Tibial artery (tissue), 4 donors: Measurements from ENCODE around the gene MMD2.
"Not testable (repeated sequence)": the region's sequence is repeated elsewhere in the genome, so short reads cannot be mapped to it uniquely, and the experiment has no call there.

ENCODE experiments used
- DNase-seq, 2 donors: peaks; one replicate each; pipeline ENCODE4 v3.0.0-alpha.2; 2019
- H3K27ac ChIP-seq, 2 donors: fragments of 200-600 bp; sonication (generic) in 1 of 2; 1 replicate in 1 of 2; 2 replicates in 1 of 2; pipeline ENCODE4 v1.5.1; 2018 to 2019; ENCODE audit warnings: mild to moderate bottlenecking in 1 of 2
- H3K27me3 ChIP-seq, 2 donors: fragments of 200-600 bp; sonication (generic) in 1 of 2; one replicate each; pipeline versions ENCODE4 v1.5.1 to v1.6.0; 2016 to 2019
- H3K36me3 ChIP-seq, 3 donors: fragments of 200-600 bp; sonication (generic) in 2 of 3; one replicate each; pipeline ENCODE4 v1.5.1; 2016 to 2019; ENCODE audit warnings: mild to moderate bottlenecking in 2 of 3
- H3K4me1 ChIP-seq, 4 donors: fragments of 200-600 bp; sonication (generic) in 2 of 4; 1 replicate in 3 of 4; 2 replicates in 1 of 4; pipeline ENCODE4 v1.5.1; 2016 to 2019
- H3K4me3 ChIP-seq, 2 donors: fragments of 200-600 bp; sonication (generic) in 1 of 2; 1 replicate in 1 of 2; 2 replicates in 1 of 2; pipeline ENCODE4 v1.5.1; 2018 to 2019; ENCODE audit warnings: mild to moderate bottlenecking in 2 of 2
- H3K9me3 ChIP-seq, 3 donors: fragments of 200-600 bp; sonication (generic) in 1 of 3; one replicate each; pipeline ENCODE4 v1.5.1; 2016 to 2019
- intact Hi-C: fragments of 100-400 bp; cut with DNase I; formaldehyde crosslinking; loops from one replicate; pipeline ENCODE4 v1.15.0; 2023; ENCODE audit warnings: low total_unique reads
- TF ChIP-seq, protein P1 (sequence below), 2 experiments: fragments of 200-600 bp in 1 of 2; fragments of 450-650 bp in 1 of 2; IDR thresholded peaks; one replicate each; pipeline ENCODE4 v1.5.1; 2017 to 2019; ENCODE audit warnings: antibody characterized with exemption in 2 of 2, mild to moderate bottlenecking in 1 of 2, moderate library complexity in 1 of 2

The MMD2 gene

DNA sequence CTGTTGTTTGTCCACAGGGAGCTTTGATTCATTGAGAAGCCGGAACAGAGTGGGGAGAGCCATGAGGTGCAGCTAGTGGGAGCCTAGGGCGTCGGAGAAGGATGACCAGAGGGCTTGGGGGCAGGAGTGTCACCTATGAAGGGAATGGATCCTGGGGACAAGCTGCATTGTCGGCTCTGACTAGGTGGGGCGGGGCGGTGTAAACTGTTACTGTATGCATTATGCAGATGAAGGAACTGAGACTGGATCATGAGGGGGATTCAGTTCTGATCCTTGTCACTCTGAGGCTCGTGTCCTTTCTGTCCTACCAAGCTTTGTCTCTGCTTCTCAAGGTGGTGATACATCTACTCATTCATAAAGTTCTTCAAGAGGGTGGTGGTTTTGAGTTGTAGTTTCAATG is 39.9 kb upstream of the MMD2 start:
- no peak overlapping the region for H3K4me3 ChIP-seq
- peak in 1 of 2 donors; percentile 33 for DNase-seq
- no peak overlapping the region for H3K27ac ChIP-seq
- H3K9me3 ChIP-seq = no peaks in the 10 kb centered on the region
- peaks cover 17 to 73% (median 56%) of the 10 kb centered on the region in 3 donors for H3K36me3 ChIP-seq
- TF ChIP-seq, protein P1, sequence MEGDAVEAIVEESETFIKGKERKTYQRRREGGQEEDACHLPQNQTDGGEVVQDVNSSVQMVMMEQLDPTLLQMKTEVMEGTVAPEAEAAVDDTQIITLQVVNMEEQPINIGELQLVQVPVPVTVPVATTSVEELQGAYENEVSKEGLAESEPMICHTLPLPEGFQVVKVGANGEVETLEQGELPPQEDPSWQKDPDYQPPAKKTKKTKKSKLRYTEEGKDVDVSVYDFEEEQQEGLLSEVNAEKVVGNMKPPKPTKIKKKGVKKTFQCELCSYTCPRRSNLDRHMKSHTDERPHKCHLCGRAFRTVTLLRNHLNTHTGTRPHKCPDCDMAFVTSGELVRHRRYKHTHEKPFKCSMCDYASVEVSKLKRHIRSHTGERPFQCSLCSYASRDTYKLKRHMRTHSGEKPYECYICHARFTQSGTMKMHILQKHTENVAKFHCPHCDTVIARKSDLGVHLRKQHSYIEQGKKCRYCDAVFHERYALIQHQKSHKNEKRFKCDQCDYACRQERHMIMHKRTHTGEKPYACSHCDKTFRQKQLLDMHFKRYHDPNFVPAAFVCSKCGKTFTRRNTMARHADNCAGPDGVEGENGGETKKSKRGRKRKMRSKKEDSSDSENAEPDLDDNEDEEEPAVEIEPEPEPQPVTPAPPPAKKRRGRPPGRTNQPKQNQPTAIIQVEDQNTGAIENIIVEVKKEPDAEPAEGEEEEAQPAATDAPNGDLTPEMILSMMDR (IDR thresholded peaks at IDR 0.05) = no peak
- intact Hi-C loops = no loop called here
- H3K27me3 ChIP-seq = no peaks in the 10 kb centered on the region
- H3K4me1 ChIP-seq = no peaks in the 10 kb centered on the region

DNA sequence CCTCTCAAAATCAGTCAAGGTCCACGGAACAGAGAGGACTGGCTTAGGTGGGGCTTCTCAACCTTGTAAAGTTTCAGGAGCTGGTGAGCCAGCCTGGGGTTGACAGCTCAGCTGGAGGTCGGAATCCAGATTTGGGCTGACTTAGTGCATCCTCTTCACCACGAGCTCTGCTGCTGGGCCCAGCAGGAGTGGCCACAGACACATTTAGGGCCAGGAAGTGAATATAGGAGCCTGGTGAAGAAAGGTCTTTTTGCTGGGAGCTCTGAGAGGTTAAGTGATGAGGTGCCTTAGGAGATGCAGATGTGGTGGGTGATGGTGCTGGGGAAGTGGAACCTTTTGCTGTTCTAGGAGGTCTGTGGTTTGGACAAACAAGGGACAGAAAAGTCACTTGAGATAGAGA is 39.3 kb upstream of the MMD2 start:
- DNase-seq = peak in 1 of 2 donors; percentile 28
- H3K4me1 ChIP-seq = no peaks in the 10 kb centered on the region
- peaks cover 21 to 80% (median 62%) of the 10 kb centered on the region in 3 donors for H3K36me3 ChIP-seq
- H3K9me3 ChIP-seq = no peaks in the 10 kb centered on the region
- no peak overlapping the region for H3K4me3 ChIP-seq
- intact Hi-C loops = no loop called here
- TF ChIP-seq, protein P1 (IDR thresholded peaks at IDR 0.05) = no peak
- no peaks in the 10 kb centered on the region for H3K27me3 ChIP-seq
- no peak overlapping the region for H3K27ac ChIP-seq

DNA sequence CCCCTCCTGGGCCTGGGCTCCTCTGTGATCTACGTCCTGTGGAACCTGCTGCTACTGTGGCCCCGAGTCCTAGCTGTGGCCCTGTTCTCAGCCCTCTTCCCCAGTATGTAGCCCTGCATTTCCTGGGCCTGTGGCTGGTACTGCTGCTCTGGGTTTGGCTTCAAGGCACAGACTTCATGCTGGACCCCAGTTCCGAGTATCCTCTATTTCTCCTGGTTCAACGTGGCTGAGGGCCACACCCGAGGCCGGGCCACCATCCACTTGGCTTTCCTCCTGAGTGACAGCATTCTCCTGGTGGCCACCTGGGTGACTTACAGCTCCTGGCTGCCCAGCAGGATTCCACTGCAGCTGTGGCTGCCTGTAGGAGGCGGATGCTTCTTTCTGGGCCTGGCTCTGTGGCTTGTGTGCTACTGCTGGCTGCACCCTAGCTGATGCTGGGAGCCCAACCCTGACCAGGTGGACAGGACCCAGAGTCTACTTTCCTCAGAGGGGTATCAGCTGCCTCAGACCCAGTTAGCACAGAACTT is 37.8 kb upstream of the MMD2 start:
- no peaks in the 10 kb centered on the region for H3K4me1 ChIP-seq
- no peaks in the 10 kb centered on the region for H3K9me3 ChIP-seq
- no peaks in the 10 kb centered on the region for H3K27me3 ChIP-seq
- peaks cover 25 to 85% (median 69%) of the 10 kb centered on the region in 3 donors for H3K36me3 ChIP-seq
- TF ChIP-seq, protein P1 (IDR thresholded peaks at IDR 0.05) = no peak
- no peak overlapping the region for H3K4me3 ChIP-seq
- DNase-seq = no peak
- intact Hi-C loops = no loop called here
- no peak overlapping the region for H3K27ac ChIP-seq

DNA sequence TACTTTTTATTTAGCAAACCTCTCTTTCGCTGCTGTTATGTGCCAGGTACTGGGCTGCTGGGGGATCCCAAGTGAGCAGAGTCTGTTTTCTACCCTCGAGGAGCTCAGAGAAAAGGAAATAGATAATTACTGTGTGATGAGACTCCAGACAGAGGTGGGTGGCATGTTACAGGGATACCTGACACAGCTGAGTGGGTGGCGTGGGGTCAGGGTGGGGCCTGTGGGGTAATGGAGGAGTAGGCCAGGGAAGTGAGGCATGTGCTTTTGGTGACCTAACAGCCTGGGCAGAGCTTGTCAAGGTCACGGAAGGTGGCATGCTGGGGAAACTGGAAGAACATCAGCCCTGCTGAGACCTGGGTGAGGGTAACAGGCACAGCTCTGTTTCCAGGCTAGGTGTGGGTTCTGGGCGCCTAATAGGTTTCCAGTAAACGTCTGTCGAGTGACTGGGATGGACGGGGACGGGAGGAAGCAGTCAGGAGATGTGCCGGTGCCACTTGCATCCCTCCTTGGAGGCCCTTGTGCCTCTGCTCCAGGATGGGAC is 36.5 kb upstream of the MMD2 start:
- intact Hi-C loops = no loop called here
- H3K27me3 ChIP-seq = no peaks in the 10 kb centered on the region
- TF ChIP-seq, protein P1 (IDR thresholded peaks at IDR 0.05) = no peak
- no peaks in the 10 kb centered on the region for H3K9me3 ChIP-seq
- no peaks in the 10 kb centered on the region for H3K4me1 ChIP-seq
- H3K27ac ChIP-seq = no peak overlapping the region
- DNase-seq = peak in 1 of 2 donors; percentile 35
- H3K4me3 ChIP-seq = no peak overlapping the region
- peaks cover 32 to 93% (median 81%) of the 10 kb centered on the region in 3 donors for H3K36me3 ChIP-seq

DNA sequence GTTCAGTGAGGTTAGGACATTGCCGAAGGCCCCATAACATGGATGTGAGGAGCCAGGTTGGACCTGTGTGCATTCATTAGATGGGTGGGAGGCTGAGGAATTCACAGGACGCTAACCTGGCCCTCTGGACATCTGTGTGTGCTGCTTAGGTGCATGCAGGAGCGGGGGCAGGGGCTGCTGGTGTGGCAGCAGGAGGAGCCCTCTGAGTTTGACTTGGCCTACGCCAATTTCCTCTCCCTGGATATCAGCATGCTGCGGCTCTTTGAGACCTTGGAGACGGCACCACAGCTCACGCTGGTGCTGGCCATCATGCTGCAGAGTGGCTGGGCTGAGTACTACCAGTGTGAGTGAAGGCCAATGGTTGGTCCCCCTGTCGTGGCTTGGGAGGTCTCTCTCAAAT is 34.5 kb upstream of the MMD2 start:
- Histone ChIP-seq H3K4me1 (no peaks in the 10 kb centered on the region), H3K27ac (no peak overlapping the region), H3K36me3 (peaks cover 39 to 100% (median 97%) of the 10 kb centered on the region in 3 donors), H3K27me3 (no peaks in the 10 kb centered on the region), H3K4me3 (no peak overlapping the region), H3K9me3 (no peaks in the 10 kb centered on the region)
- intact Hi-C loops = no loop called here
- TF ChIP-seq, protein P1 (IDR thresholded peaks at IDR 0.05) = no peak
- peak in 1 of 2 donors; percentile 43 for DNase-seq

DNA sequence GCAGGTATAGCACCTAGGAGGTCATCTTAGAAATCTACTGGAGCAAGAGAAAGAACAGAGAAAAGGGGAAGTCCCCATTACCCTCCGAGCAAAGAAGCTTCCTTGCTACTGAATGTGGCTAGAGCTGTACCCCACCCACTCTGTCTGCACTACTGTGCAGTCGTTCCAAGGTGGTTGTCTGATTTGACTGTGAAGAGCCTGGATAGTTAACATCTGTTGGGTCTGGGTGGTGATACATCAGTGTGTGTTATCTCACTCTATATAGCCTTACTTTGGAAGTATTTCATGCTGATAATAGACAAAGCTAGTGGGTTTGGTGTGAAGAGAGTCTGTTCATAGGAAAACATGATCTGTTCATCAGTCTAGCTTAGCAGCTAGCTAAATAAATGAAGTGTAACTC is 23.8 kb upstream of the MMD2 start:
- peaks cover 43 to 67% (median 56%) of the 10 kb centered on the region in 3 donors for H3K36me3 ChIP-seq
- H3K27ac ChIP-seq, intact Hi-C loops: not testable (repeated sequence)

DNA sequence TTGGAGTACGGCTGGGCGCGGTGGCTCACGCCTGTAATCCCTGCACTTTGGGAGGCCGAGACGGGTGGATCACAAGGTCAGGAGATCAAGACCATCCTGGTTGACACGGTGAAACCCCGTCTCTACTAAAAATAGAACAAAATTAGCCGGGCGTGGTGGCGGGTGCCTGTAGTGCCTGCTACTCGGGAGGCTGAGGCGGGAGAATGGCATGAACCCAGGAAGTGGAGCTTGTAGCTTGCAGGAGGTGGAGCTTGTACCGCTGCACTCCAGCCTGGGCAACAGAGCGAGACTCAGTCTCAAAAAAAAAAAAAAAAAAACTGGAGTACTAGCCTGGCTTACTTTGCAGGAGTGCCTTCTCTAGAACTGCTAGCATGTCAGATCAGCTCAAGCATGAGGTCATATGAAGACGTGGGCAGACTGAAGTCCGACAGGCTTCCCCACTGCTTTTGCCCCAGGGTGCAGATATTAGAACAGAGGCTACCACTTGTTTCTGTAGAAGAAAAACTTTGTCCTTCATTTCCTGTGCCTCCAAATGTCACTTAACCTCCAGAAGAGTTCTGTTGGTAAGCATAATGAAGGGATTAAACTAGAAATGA is 22.4 kb upstream of the MMD2 start:
- peak in 1 of 2 donors; percentile 31 for DNase-seq
- Histone ChIP-seq H3K4me1 (peaks cover 0 to 24% (median 2%) of the 10 kb centered on the region in 4 donors), H3K36me3 (peaks cover 44 to 67% (median 60%) of the 10 kb centered on the region in 3 donors)
- H3K27ac ChIP-seq, H3K27me3 ChIP-seq, H3K9me3 ChIP-seq, intact Hi-C loops, H3K4me3 ChIP-seq: not testable (repeated sequence)

More for the DNA sequence above, 23.8 kb upstream of the MMD2 start:
- not testable (repeated sequence) for H3K27me3 ChIP-seq, H3K9me3 ChIP-seq, DNase-seq, H3K4me3 ChIP-seq
- H3K4me1 ChIP-seq = peaks cover 0 to 17% (median 2%) of the 10 kb centered on the region in 4 donors

DNA sequence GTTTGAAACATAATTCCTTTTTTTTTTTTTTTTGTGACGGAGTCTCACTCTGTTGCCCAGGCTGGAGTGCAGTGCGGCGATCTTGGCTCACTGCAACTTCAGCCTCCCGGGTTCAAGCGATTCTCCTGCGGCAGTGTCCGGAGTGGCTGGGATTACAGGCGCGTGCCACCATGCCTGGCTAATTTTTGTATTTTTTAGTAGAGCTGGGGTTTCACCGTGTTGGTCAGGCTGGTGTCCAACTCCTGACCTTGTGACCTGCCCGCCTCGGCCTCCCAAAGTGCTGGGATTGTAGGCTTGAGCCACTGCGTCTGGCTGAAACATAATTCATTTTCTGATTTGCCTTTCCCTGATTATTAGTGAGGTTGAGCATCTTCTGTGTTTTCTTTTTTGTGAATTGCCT is 16.6 kb upstream of the MMD2 start:
- Histone ChIP-seq H3K4me1 (peaks cover 0 to 44% (median 13%) of the 10 kb centered on the region in 4 donors), H3K36me3 (peaks cover 21 to 37% (median 29%) of the 10 kb centered on the region in 3 donors), H3K4me3 (peak overlapping the region in 1 of 2 donors; percentile 99)
- H3K9me3 ChIP-seq, H3K27ac ChIP-seq, intact Hi-C loops, H3K27me3 ChIP-seq: not testable (repeated sequence)
- DNase-seq = peak in 1 of 2 donors; percentile 32
